Hepatocyte (in vitro differentiated cells): Measurements from ENCODE around the gene R3HDML. TPM values are rescaled to one million over a fixed set of nuclear protein-coding genes. Genes with fewer than 3 reads are reported as not detected.

Experiments
- DNase-seq: peaks from one replicate; pipeline ENCODE4 v3.0.0-alpha.2; 2016; ENCODE audit warnings: low spot score
- H2AFZ ChIP-seq: fragments of 200-600 bp; sonication (generic); 2 replicates; pipeline ENCODE4 v1.6.0; 2016; ENCODE audit warnings: antibody characterized with exemption, mild to moderate bottlenecking
- H3K27ac ChIP-seq: fragments of 200-600 bp; sonication (generic); 2 replicates; pipeline ENCODE4 v1.5.1; 2016; ENCODE audit warnings: mild to moderate bottlenecking
- H3K27me3 ChIP-seq: fragments of 200-600 bp; sonication (generic); 2 replicates; pipeline ENCODE4 v1.6.1; 2016
- H3K36me3 ChIP-seq: fragments of 200-600 bp; sonication (generic); replicated peaks from 2 replicates; pipeline ENCODE4 v1.5.1; 2016; ENCODE audit warnings: low read depth; ENCODE audit not compliant: insufficient read depth
- H3K4me1 ChIP-seq: fragments of 200-600 bp; sonication (generic); 2 replicates; pipeline ENCODE4 v1.5.1; 2016; ENCODE audit warnings: mild to moderate bottlenecking, moderate library complexity; ENCODE audit not compliant: insufficient read depth
- H3K4me2 ChIP-seq: fragments of 200-600 bp; sonication (generic); 2 replicates; pipeline ENCODE4 v1.6.0; 2016
- H3K4me3 ChIP-seq: fragments of 200-600 bp; sonication (generic); 2 replicates; pipeline ENCODE4 v1.5.1; 2016; ENCODE audit warnings: mild to moderate bottlenecking
- H3K79me2 ChIP-seq: fragments of 200-600 bp; sonication (generic); 2 replicates; pipeline ENCODE4 v1.6.0; 2017; ENCODE audit warnings: mild to moderate bottlenecking
- H3K9me2 ChIP-seq: fragments of 200-600 bp; sonication (generic); replicated peaks from 2 replicates; pipeline ENCODE4 v1.6.0; 2017; ENCODE audit warnings: mild to moderate bottlenecking; ENCODE audit not compliant: insufficient read depth
- H3K9me3 ChIP-seq: fragments of 200-600 bp; sonication (generic); 2 replicates; pipeline ENCODE4 v1.5.1; 2016; ENCODE audit warnings: low read depth, mild to moderate bottlenecking
- H4K20me1 ChIP-seq: fragments of 200-600 bp; sonication (generic); 2 replicates; pipeline ENCODE4 v1.6.0; 2016; ENCODE audit warnings: mild to moderate bottlenecking; ENCODE audit not compliant: insufficient read depth, poor library complexity, severe bottlenecking
- EZH2 ChIP-seq: fragments of 200-600 bp; sonication (generic); IDR thresholded peaks from 2 replicates; pipeline ENCODE4 v1.6.1; 2016; ENCODE audit warnings: antibody characterized with exemption, mild to moderate bottlenecking, borderline replicate concordance
- EZH2phosphoT487 ChIP-seq: fragments of 200-600 bp; sonication (generic); IDR thresholded peaks from one replicate; pipeline ENCODE4 v1.6.1; 2018; ENCODE audit warnings: antibody characterized with exemption, mild to moderate bottlenecking, low read depth, moderate library complexity; ENCODE audit not compliant: unreplicated experiment, severe bottlenecking
- WGBS: methylation state at CpG from one replicate; pipeline ENCODE4 v1.1.6; 2016; ENCODE audit warnings: low lambda C conversion rate; ENCODE audit errors: missing lambda C conversion rate; 5-methylcytosine and 5-hydroxymethylcytosine counted together
- polyA plus RNA-seq: library from polyadenylated mRNA; unstranded; fragments of >200 nt; fragmentation: Nextera tagmentation; extraction: Ambion mirVana; gene quantifications from 2 replicates; pipeline ENCODE4 v1.2.1, GENCODE V29; 2016
- total RNA-seq: library from RNA; depleted of rRNA; stranded (reverse); fragments of >200 nt; gene quantifications from 2 replicates; pipeline ENCODE4 v1.2.3, GENCODE V29; 2014
- TF ChIP-seq, protein P1 (sequence below): fragments of 200-600 bp; sonication (generic); IDR thresholded peaks from 2 replicates; pipeline ENCODE4 v1.5.1; 2016; ENCODE audit warnings: antibody characterized with exemption, mild to moderate bottlenecking; ENCODE audit not compliant: poor library complexity

Gene R3HDML
- total and polyA plus RNA-seq, 2 experiments from 2014 or later: 0.23 TPM; not detected in 1

DNA sequence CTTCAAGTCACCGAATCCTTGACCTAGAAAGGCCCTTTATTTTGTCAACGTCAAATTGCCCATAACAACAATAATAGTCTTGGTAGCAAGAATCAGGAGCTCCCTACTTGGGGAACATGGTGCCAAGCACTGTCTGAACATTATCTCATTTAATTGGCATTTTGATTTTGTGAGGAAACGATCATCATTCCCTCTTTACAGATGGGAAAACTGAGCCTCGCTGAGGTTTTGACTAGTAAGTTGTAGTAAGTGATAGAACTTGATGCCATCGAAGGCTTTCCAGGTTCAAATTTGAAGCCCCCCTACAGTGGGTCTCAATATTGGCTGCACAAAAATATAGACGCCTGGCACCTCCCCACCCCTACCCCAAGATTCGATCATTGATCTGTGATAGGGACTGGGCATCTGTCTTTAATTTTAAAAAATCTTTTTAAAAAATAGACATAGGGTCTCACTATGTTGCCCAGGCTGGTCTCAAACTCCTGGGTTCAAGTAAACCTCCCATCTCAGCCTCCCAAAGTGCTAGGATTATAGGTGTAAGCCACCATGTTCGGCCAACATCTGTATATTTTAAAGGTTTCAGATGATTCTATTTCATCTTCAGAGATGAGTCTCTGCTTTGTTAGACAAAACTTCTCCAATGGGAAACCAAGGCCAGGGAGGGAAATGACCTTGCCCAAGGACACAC is 55.4 kb downstream of the R3HDML start:
- Histone ChIP-seq H3K27ac (peak overlapping the region; percentile 66), H4K20me1 (peaks cover 2% of the 10 kb centered on the region), H3K9me2 (no peaks in the 10 kb centered on the region), H2AFZ (no peak overlapping the region), H3K4me3 (no peak overlapping the region), H3K27me3 (no peaks in the 10 kb centered on the region), H3K36me3 (no peaks in the 10 kb centered on the region), H3K4me1 (peaks cover 8% of the 10 kb centered on the region), H3K9me3 (no peaks in the 10 kb centered on the region), H3K4me2 (peak overlapping the region; percentile 57), H3K79me2 (peaks cover 74% of the 10 kb centered on the region)
- TF ChIP-seq, protein P1, sequence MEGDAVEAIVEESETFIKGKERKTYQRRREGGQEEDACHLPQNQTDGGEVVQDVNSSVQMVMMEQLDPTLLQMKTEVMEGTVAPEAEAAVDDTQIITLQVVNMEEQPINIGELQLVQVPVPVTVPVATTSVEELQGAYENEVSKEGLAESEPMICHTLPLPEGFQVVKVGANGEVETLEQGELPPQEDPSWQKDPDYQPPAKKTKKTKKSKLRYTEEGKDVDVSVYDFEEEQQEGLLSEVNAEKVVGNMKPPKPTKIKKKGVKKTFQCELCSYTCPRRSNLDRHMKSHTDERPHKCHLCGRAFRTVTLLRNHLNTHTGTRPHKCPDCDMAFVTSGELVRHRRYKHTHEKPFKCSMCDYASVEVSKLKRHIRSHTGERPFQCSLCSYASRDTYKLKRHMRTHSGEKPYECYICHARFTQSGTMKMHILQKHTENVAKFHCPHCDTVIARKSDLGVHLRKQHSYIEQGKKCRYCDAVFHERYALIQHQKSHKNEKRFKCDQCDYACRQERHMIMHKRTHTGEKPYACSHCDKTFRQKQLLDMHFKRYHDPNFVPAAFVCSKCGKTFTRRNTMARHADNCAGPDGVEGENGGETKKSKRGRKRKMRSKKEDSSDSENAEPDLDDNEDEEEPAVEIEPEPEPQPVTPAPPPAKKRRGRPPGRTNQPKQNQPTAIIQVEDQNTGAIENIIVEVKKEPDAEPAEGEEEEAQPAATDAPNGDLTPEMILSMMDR: no peak
- TF ChIP-seq EZH2: no peak
- no peak for TF ChIP-seq EZH2phosphoT487
- 94% methylated on average over 8 of the region's 8 CpGs for WGBS
- DNase-seq: no peak

DNA sequence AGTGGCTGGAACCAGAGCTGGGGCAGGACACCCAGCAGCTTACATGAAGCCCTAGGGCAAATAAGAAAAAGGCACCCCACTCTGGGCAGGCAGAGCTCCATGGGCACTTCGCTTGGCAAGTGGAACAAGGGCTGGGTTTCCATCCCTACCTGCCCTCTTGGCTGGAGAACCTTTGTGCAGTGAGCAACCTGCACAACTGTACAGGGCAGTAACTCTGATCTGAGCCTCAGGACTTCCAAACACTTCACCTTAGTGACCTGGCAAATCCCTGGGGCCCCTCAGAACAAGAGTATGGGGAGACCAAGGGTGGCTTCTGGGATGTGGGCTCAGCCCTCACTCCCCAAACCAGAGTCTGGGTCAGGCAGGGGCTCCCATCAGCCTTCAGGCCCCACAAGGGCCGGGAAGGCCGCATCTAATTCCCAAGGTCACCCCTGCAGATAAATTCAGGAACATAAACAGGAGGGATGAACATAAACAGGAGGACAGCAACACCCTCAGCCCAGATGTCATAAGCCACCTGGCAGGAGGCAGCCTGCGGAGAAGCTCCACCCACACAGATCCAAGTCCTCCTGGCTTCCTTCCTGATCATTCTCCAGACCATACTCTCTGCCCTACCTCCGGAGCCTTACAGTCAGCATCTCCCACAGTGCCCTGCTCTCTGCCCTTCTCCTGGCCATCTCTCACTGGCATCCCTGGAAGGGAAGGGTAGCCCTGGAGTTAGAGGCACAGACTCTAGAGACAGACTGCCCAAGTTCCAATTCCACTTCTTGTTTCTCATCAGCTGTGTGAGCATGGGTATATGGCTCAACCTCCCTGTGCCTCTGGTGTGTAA is 56.1 kb downstream of the R3HDML start:
- peaks cover 2% of the 10 kb centered on the region for H4K20me1 ChIP-seq
- peak overlapping the region; percentile 64 for H3K4me2 ChIP-seq
- DNase-seq: peak; percentile 62
- H3K4me3 ChIP-seq: no peak overlapping the region
- peaks cover 77% of the 10 kb centered on the region for H3K79me2 ChIP-seq
- 65% methylated on average over 5 of the region's 5 CpGs for WGBS
- H3K27me3 ChIP-seq: no peaks in the 10 kb centered on the region
- no peak overlapping the region for H2AFZ ChIP-seq
- H3K9me3 ChIP-seq: no peaks in the 10 kb centered on the region
- peaks cover 8% of the 10 kb centered on the region for H3K4me1 ChIP-seq
- H3K9me2 ChIP-seq: no peaks in the 10 kb centered on the region
- H3K27ac ChIP-seq: peak overlapping the region; percentile 66
- TF ChIP-seq, protein P1: no peak
- TF ChIP-seq EZH2phosphoT487 (no peak), EZH2 (no peak)
- H3K36me3 ChIP-seq: no peaks in the 10 kb centered on the region

DNA sequence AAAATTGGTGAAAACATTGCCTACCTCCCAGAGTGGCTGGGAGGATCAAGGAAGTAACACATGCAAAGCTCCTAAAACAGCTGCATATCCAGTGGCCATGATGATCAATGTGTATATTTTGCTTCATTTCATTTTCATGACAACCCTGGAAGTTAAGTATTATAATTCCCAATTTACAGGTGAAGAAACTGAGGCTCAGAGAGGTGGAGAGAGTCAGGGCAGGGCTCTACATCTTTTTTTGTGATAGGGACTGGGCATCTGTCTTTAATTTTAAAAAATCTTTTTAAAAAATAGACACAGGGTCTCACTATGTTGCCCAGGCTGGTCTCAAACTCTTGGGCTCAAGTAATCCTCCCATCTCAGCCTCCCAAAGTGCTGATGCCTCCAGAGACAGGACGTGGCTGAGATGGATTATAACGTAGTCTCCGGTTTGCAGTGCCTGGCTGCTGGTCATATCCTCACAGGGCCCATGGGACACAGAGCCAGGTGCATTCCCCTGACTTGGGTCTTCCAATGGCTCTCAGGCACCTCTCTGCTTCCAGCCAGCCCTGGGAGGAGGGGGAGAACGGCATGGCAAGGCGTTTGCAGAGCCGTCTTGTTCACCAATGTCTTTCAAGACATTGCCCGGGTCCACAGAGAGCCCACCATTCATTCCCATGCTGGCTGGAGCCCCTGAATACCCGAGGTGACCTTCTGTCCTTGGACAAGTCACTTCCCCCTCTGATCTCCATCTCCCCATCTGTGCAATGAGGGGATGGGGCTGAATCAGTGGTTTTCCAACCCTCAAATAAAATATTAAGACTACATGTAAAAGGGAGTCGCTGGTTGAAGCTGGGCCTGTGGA is 57.0 kb downstream of the R3HDML start:
- Histone ChIP-seq H3K4me3 (no peak overlapping the region), H3K27ac (peak overlapping the region; percentile 66), H3K4me2 (peak overlapping the region; percentile 64), H3K79me2 (peaks cover 76% of the 10 kb centered on the region), H4K20me1 (peaks cover 2% of the 10 kb centered on the region), H2AFZ (no peak overlapping the region), H3K36me3 (no peaks in the 10 kb centered on the region), H3K9me2 (no peaks in the 10 kb centered on the region), H3K4me1 (peaks cover 8% of the 10 kb centered on the region), H3K9me3 (no peaks in the 10 kb centered on the region), H3K27me3 (no peaks in the 10 kb centered on the region)
- 65% methylated on average over 9 of the region's 9 CpGs for WGBS
- no peak for DNase-seq
- TF ChIP-seq, protein P1: no peak
- no peak for TF ChIP-seq EZH2phosphoT487
- no peak for TF ChIP-seq EZH2
